ENCODE measurements around the gene ZSCAN31.

ZSCAN31 gene

GRCh38 chr6:28277746-28278145 lies 58.2 kb downstream of the ZSCAN31 start:
- TF ChIP-seq ZBTB7A (IDR thresholded peaks at IDR 0.05; ENCODE audit: low read depth): no peak
- no peak for TF ChIP-seq CREB1 (IDR thresholded peaks at IDR 0.05; ENCODE audit: low read depth)
- no peak for TF ChIP-seq YY1 (IDR thresholded peaks at IDR 0.05; ENCODE audit: low read depth)
- no peak for TF ChIP-seq NFIC (IDR thresholded peaks at IDR 0.05)
- TF ChIP-seq TCF12 (IDR thresholded peaks at IDR 0.05; ENCODE audit: low read depth): no peak
- TF ChIP-seq TAF1 (IDR thresholded peaks at IDR 0.05; ENCODE audit: low read depth): no peak
- no peak for TF ChIP-seq REST (IDR thresholded peaks at IDR 0.05; ENCODE audit: low read depth)
- TF ChIP-seq EGR1 (IDR thresholded peaks at IDR 0.05): no peak
- TF ChIP-seq TEAD4 (IDR thresholded peaks at IDR 0.05): no peak

GRCh38 chr6:28274888-28275287 lies 61.1 kb downstream of the ZSCAN31 start:
- TF ChIP-seq NFIC (IDR thresholded peaks at IDR 0.05) (no peak), MAX (IDR thresholded peaks at IDR 0.05) (no peak)

All from Ishikawa (cell line).